ENCODE results near the gene LRRC26. TPM values are rescaled to one million over a fixed set of nuclear protein-coding genes. Genes with fewer than 3 reads are reported as not detected.

LRRC26 gene
- total RNA-seq, 1 experiment from 2014 or later = 0.52 TPM

DNA sequence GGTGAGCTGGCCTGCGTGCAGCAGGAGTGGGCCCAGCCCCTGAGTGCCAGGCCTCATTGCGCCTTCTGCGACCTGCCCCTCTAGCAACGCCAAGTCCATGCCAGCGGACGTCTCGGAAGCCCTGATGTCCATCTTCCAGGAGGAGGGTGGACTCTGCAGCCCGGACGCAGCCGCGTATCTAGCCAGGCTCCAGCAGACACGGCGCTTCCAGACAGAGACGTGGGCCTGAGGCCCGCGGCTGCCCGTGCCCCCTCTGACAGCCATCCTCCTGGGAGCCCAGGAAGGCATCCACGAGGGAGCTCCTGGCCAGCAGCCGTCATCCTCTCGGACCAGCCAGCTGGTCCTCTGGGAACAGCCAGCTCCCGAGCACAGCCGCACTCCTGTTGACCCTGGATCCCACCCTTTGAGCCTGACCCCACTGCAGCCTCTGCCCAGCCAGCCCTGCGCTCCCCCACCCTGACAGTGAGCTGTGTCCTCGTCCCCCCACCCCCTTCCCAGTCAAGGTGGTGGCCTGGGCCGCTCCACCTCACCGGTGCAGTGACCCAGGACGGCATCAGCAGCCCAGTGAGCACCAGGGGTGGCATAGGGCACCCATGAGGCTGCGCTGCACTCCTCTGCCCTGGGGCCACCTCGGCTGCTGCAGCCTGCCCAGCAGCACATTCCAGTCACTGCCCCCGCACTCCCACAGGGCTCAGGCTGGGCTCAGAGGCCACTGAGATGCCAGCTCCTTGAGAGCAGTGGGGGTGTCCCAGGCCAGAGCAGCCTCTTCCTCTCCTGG lies 46.5 kb upstream of the LRRC26 start:
- H3K9me3 Mint-ChIP-seq (ENCODE audit: low read depth, unreplicated experiment) = no peaks in the 10 kb centered on the region
- H3K4me1 Mint-ChIP-seq (ENCODE audit: low read depth, unreplicated experiment) = no peaks in the 10 kb centered on the region
- CTCF ChIA-PET = interaction anchor here (0.6 kb wide), 1 partner anchor 80 kb away, joined by 3 read pairs; no protein-coding TSS in a partner anchor
- no peak for DNase-seq
- TF ChIP-seq, protein P1, sequence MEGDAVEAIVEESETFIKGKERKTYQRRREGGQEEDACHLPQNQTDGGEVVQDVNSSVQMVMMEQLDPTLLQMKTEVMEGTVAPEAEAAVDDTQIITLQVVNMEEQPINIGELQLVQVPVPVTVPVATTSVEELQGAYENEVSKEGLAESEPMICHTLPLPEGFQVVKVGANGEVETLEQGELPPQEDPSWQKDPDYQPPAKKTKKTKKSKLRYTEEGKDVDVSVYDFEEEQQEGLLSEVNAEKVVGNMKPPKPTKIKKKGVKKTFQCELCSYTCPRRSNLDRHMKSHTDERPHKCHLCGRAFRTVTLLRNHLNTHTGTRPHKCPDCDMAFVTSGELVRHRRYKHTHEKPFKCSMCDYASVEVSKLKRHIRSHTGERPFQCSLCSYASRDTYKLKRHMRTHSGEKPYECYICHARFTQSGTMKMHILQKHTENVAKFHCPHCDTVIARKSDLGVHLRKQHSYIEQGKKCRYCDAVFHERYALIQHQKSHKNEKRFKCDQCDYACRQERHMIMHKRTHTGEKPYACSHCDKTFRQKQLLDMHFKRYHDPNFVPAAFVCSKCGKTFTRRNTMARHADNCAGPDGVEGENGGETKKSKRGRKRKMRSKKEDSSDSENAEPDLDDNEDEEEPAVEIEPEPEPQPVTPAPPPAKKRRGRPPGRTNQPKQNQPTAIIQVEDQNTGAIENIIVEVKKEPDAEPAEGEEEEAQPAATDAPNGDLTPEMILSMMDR (IDR thresholded peaks at IDR 0.05; ENCODE audit: unreplicated experiment) = no peak
- H3K4me3 Mint-ChIP-seq (ENCODE audit: low read depth, unreplicated experiment) = no peak overlapping the region
- no peak overlapping the region for H3K27ac Mint-ChIP-seq (ENCODE audit: unreplicated experiment)
- H3K27me3 Mint-ChIP-seq (ENCODE audit: unreplicated experiment) = no peaks in the 10 kb centered on the region
- BruUV-seq (replicated peaks) = no TSS peak
- peaks cover 44% of the 10 kb centered on the region for H3K36me3 Mint-ChIP-seq (ENCODE audit: insufficient read depth, unreplicated experiment)
- intact Hi-C loops (cut with micrococcal nuclease; ENCODE audit: unreplicated experiment) = no loop called here

DNA sequence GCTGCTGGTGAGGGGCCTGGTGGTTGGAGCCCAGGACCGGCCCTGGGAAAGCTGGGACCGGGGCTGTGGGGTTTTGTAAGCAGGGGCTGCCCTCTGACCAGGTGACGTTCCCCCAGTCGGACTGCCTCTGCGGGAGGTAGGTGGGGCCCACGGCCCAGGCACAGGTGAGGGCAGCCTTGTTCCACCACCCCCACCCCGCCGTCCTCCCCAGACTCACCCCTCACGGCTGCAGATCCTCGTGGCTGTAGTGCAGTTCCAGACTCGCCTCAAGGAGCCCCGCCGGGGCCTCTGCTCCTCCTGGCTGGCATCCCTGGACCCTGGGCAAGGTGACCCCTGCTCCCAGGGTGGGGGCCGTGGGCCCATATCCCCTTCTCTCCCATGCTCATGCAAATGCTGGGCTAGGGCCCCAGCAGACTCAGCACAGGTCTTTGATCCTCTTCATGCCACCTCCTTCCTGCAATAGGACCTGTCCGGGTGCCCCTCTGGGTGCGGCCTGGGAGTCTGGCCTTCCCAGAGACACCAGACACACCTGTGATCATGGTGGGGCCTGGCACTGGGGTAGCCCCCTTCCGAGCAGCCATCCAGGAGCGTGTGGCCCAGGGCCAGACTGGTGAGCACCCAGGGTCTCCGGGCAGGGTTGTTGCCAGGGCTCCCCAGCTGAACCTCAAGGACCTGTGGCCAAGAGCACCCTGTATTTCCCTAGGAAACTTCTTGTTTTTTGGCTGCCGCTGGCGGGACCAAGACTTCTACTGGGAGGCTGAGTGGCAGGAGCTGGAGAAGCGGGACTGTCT lies 45.5 kb upstream of the LRRC26 start:
- BruUV-seq (replicated peaks) = no TSS peak
- DNase-seq = no peak
- no peak overlapping the region for H3K27ac Mint-ChIP-seq (ENCODE audit: unreplicated experiment)
- no peaks in the 10 kb centered on the region for H3K27me3 Mint-ChIP-seq (ENCODE audit: unreplicated experiment)
- intact Hi-C loops (cut with micrococcal nuclease; ENCODE audit: unreplicated experiment) = no loop called here
- TF ChIP-seq, protein P1 (IDR thresholded peaks at IDR 0.05; ENCODE audit: unreplicated experiment) = no peak
- H3K36me3 Mint-ChIP-seq (ENCODE audit: insufficient read depth, unreplicated experiment) = peaks cover 46% of the 10 kb centered on the region
- no peaks in the 10 kb centered on the region for H3K4me1 Mint-ChIP-seq (ENCODE audit: low read depth, unreplicated experiment)
- CTCF ChIA-PET = interaction anchor here (1.1 to 1.7 kb wide), 3 partner anchors 8 to 20 kb away, joined by 3 to 4 read pairs (median 4); partner anchors contain the start of gene RNF224
- H3K9me3 Mint-ChIP-seq (ENCODE audit: low read depth, unreplicated experiment) = no peaks in the 10 kb centered on the region
- H3K4me3 Mint-ChIP-seq (ENCODE audit: low read depth, unreplicated experiment) = no peak overlapping the region

DNA sequence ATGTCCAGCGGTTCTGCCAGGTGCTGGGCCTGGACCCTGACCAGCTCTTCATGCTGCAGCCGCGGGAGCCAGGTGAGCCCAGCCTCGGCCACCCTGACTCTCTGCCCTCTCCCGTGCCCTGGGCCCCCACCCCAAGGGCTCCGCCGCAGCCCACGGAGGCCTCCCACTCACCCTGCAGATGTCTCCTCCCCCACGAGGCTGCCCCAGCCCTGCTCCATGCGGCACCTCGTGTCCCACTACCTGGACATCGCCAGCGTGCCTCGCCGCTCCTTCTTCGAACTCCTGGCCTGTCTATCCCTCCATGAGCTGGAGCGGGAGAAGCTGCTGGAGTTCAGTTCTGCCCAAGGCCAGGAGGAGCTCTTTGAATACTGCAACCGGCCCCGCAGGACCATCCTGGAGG lies 44.8 kb upstream of the LRRC26 start:
- H3K4me3 Mint-ChIP-seq (ENCODE audit: low read depth, unreplicated experiment) = no peak overlapping the region
- H3K9me3 Mint-ChIP-seq (ENCODE audit: low read depth, unreplicated experiment) = no peaks in the 10 kb centered on the region
- H3K4me1 Mint-ChIP-seq (ENCODE audit: low read depth, unreplicated experiment) = no peaks in the 10 kb centered on the region
- no TSS peak for BruUV-seq (replicated peaks)
- H3K36me3 Mint-ChIP-seq (ENCODE audit: insufficient read depth, unreplicated experiment) = peaks cover 40% of the 10 kb centered on the region
- TF ChIP-seq, protein P1 (IDR thresholded peaks at IDR 0.05; ENCODE audit: unreplicated experiment) = no peak
- H3K27ac Mint-ChIP-seq (ENCODE audit: unreplicated experiment) = no peak overlapping the region
- CTCF ChIA-PET = interaction anchor here (1.1 to 1.7 kb wide), 3 partner anchors 9 to 19 kb away, joined by 3 to 4 read pairs (median 4); partner anchors contain the start of gene RNF224
- intact Hi-C loops (cut with micrococcal nuclease; ENCODE audit: unreplicated experiment) = no loop called here
- H3K27me3 Mint-ChIP-seq (ENCODE audit: unreplicated experiment) = no peaks in the 10 kb centered on the region
- no peak for DNase-seq

DNA sequence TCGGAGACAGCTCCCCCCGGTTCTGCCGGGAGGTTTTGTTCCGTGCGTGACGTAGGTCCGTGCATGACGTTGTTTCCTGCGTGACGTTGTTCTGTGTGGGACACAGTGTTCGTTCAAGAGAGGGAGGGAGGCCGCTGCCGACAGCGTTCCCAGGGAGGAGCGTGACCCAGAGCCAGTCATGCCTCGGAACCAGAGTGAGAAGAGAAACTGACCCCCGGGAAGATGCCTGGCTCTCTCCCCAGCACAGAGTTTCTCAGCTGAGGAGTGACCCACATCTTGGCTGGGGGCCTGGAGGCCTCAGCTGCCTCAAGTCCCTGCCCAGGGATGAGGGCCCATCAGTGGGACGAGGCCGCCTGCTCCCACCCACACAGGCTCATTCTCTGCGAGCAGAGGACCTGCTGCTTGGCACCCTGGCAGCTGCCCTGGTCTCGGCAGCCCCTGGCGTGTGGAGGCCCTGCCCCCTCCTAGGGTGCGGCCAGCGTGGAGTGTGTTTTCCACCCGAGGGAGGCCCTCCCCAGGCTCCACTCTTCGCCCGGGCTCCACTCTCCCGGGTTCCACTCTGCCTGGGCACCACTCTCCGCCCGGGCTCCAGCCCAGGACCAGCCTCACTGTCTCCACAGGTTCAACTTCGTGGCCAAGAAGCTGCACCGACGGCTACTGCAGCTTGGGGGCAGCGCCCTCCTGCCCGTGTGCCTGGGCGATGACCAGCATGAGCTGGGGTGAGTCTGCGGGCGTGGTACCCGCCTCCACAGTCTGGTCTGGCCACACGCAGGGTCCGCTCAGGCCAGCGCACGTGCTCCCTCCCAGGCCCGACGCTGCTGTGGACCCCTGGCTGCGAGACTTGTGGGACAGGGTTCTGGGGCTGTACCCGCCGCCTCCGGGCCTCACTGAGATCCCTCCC lies 43.6 kb upstream of the LRRC26 start:
- Mint-ChIP-seq H3K27ac (ENCODE audit: unreplicated experiment) (no peak overlapping the region), H3K27me3 (ENCODE audit: unreplicated experiment) (no peaks in the 10 kb centered on the region)

More for the DNA sequence above, 43.6 kb upstream of the LRRC26 start:
- CTCF ChIA-PET = no interaction called here
- no TSS peak for BruUV-seq (replicated peaks)
- intact Hi-C loops (cut with micrococcal nuclease; ENCODE audit: unreplicated experiment) = no loop called here
- H3K4me3 Mint-ChIP-seq (ENCODE audit: low read depth, unreplicated experiment) = no peak overlapping the region
- no peaks in the 10 kb centered on the region for H3K4me1 Mint-ChIP-seq (ENCODE audit: low read depth, unreplicated experiment)
- no peak for DNase-seq
- H3K9me3 Mint-ChIP-seq (ENCODE audit: low read depth, unreplicated experiment) = no peaks in the 10 kb centered on the region
- peaks cover 31% of the 10 kb centered on the region for H3K36me3 Mint-ChIP-seq (ENCODE audit: insufficient read depth, unreplicated experiment)
- TF ChIP-seq, protein P1 (IDR thresholded peaks at IDR 0.05; ENCODE audit: unreplicated experiment) = no peak
